Peyer's patch (tissue), 4 donors: ENCODE measurements around the gene TOP2B.

Source experiments
- POLR2A ChIP-seq, 2 donors: fragments of 450-650 bp; IDR thresholded peaks; one replicate each; pipeline ENCODE4 v1.5.1; 2017; ENCODE audit warnings: antibody characterized with exemption in 2 of 2, mild to moderate bottlenecking in 2 of 2, moderate library complexity in 2 of 2
- TF ChIP-seq, protein P1 (sequence below), 6 experiments: fragments of 450-650 bp in 4 of 6; fragments of 200-600 bp in 2 of 6; sonication (generic) in 1 of 6; IDR thresholded peaks; one replicate each; pipeline ENCODE4 v1.5.1; 2017 to 2019; ENCODE audit warnings: antibody characterized with exemption in 6 of 6, mild to moderate bottlenecking in 3 of 6, moderate library complexity in 1 of 6

DNA sequence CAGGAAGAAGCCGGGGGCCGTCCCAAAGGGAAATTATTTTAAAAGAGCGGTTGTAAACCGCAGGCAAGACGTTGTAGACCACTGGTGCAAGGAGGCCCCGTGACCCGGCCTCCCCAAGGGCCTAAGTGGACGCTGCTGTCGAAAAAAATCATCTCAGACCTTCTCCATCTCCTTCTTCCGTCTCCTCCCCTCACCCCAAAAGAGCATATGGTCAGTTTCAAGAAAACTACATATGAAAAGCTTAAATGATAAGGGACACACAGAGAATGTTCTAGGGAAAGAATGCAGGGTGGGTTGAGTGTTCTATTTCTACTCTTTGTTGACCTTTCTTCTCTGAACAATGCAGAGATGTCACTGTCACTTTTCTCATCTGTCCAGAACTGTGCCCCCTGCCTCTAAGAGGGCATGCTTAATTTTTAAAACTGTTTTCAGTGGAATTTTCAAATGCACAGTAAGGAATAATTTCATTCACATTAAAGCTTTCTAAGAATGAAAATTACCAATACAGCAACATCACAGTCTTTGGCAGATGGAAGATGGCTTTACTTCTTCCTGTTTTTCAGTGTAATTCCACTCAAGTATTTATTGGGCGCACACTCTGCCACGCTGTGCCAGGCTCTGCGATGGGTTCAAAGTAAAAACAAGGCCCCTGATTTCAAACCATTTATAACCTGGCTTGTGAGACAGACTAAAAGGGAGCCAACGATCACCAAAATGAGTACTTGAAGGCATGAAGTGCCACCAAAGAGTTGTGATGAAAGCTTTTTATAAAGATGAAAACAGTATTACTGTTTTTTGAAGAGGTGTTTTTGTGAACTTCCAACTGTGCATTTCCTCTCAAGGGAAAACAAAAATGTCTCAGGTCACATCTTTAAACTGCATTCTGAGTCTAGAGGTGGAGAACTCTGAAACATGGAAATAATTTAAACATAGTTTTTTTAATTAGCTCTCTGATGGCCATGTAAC, 891 bp upstream of the TOP2B start:
- no peak for TF ChIP-seq POLR2A (IDR thresholded peaks at IDR 0.05)
- TF ChIP-seq, protein P1, sequence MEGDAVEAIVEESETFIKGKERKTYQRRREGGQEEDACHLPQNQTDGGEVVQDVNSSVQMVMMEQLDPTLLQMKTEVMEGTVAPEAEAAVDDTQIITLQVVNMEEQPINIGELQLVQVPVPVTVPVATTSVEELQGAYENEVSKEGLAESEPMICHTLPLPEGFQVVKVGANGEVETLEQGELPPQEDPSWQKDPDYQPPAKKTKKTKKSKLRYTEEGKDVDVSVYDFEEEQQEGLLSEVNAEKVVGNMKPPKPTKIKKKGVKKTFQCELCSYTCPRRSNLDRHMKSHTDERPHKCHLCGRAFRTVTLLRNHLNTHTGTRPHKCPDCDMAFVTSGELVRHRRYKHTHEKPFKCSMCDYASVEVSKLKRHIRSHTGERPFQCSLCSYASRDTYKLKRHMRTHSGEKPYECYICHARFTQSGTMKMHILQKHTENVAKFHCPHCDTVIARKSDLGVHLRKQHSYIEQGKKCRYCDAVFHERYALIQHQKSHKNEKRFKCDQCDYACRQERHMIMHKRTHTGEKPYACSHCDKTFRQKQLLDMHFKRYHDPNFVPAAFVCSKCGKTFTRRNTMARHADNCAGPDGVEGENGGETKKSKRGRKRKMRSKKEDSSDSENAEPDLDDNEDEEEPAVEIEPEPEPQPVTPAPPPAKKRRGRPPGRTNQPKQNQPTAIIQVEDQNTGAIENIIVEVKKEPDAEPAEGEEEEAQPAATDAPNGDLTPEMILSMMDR (IDR thresholded peaks at IDR 0.05): no peak
